ENCODE measurements around the gene FARS2.

Gene FARS2

GRCh38 chr6:5427586-5427985 lies 166.3 kb downstream of the FARS2 start:
- no peak for DNase-seq (ENCODE audit: low read depth)

- DNase-seq (ENCODE audit: low read depth), result no peak
These were observed 172.0 kb downstream of the FARS2 start for GRCh38 chr6:5433324-5433723.

GRCh38 chr6:5435449-5435848 lies 174.1 kb downstream of the FARS2 start:
- DNase-seq (ENCODE audit: low read depth), result no peak

GRCh38 chr6:5438922-5439584 lies 177.7 kb downstream of the FARS2 start:
- DNase-seq (ENCODE audit: low read depth), result no peak

GRCh38 chr6:5439749-5440148 lies 178.4 kb downstream of the FARS2 start:
- DNase-seq (ENCODE audit: low read depth), result no peak

- DNase-seq (ENCODE audit: low read depth), result no peak
These were observed 181.0 kb downstream of the FARS2 start for GRCh38 chr6:5442319-5442718.

- DNase-seq (ENCODE audit: low read depth), result no peak
These were observed 181.6 kb downstream of the FARS2 start for GRCh38 chr6:5442916-5443315.

- no peak for DNase-seq (ENCODE audit: low read depth)
These were observed 182.2 kb downstream of the FARS2 start for GRCh38 chr6:5443491-5443890.

- DNase-seq (ENCODE audit: low read depth), result no peak
These were observed 185.2 kb downstream of the FARS2 start for GRCh38 chr6:5446362-5447075.

GRCh38 chr6:5447921-5448320 lies 186.6 kb downstream of the FARS2 start:
- DNase-seq (ENCODE audit: low read depth), result no peak

- no peak for DNase-seq (ENCODE audit: low read depth)
These were observed 188.8 kb downstream of the FARS2 start for GRCh38 chr6:5450073-5450472.

GRCh38 chr6:5453546-5453945 lies 192.2 kb downstream of the FARS2 start:
- no peak for DNase-seq (ENCODE audit: low read depth)

GRCh38 chr6:5455142-5455541 lies 193.8 kb downstream of the FARS2 start:
- no peak for DNase-seq (ENCODE audit: low read depth)

- no peak for DNase-seq (ENCODE audit: low read depth)
These were observed 195.7 kb downstream of the FARS2 start for GRCh38 chr6:5457041-5457440.

GRCh38 chr6:5457983-5458683 lies 196.8 kb downstream of the FARS2 start:
- no peak for DNase-seq (ENCODE audit: low read depth)

- no peak for DNase-seq (ENCODE audit: low read depth)
These were observed 198.0 kb downstream of the FARS2 start for GRCh38 chr6:5459346-5459745.

- DNase-seq (ENCODE audit: low read depth), result no peak
These were observed 200.1 kb downstream of the FARS2 start for GRCh38 chr6:5461365-5461764.

- no peak for DNase-seq (ENCODE audit: low read depth)
These were observed 201.5 kb downstream of the FARS2 start for GRCh38 chr6:5462856-5463255.

- DNase-seq (ENCODE audit: low read depth), result no peak
These were observed 202.4 kb downstream of the FARS2 start for GRCh38 chr6:5463690-5464089.

- no peak for DNase-seq (ENCODE audit: low read depth)
These were observed 203.0 kb downstream of the FARS2 start for GRCh38 chr6:5464099-5464885.

- DNase-seq (ENCODE audit: low read depth), result no peak
These were observed 205.2 kb downstream of the FARS2 start for GRCh38 chr6:5466281-5467136.

Measured in stimulated activated CD8-positive, alpha-beta memory T cell treated with anti-CD3 and anti-CD28 coated beads, Interleukin-7, amount 100 ng/mL, for 24 hours (primary cell).